NOMO-1 treated with dmso at 0.1 percent for 144 hours (cell line): ENCODE data around the gene ABO.
"Not testable (repeated sequence)": the region's sequence is repeated elsewhere in the genome, so short reads cannot be mapped to it uniquely, and the experiment has no call there.

ENCODE experiments used
- DNase-seq: peaks from one replicate; lab custom pipeline; 2025; ENCODE audit not compliant: unreplicated experiment; lab: John Stamatoyannopoulos, UW

ABO gene

DNA sequence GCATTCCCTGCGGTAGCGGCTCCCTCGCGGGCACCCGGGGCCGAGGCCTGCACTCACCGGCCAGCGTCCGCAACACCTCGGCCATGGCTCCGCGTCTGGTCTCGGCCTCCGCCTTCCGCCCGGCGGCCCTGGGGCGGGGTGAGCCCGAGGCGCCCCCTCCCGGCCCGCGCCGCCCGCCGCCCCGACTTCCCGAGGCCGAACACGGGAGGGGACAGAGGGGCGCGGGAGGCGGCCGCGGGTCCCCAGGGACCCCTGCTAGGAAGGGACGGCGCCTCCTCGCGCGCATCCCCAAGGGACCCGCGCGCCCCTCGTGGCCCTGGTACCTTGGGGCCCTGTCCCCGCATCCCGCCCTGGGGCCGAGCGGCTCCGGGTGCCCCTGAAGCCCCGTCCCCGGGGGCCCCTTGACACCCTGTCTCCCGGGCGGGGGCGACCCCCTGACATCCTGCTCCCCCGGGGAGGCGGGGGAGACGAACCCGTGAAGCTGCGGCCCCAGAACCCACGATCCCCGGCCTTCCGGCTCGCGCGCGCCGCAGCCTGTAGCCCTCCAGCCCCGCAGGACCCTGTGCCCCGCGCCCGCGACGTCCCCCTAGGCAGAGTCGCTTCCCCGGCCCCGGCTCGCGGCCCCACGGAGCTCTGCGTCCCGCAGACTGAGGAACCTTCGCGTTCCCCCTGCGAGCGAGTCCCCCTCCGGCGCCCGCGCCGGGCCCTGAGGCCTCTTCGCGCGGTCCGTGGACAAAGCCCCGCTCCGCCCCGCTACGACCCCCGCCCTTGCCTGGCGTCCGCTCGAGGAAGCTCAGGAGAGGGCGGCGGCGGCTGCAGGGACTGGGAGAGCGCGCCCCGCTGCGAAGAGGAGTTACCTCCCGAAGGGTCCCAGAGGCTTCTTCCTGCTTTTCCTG is at the start of gene ABO:
Gene ABO, minus strand, starts transcription at position 97 of the 896 bp plus-strand sequence.
- DNase-seq, result no peak

DNA sequence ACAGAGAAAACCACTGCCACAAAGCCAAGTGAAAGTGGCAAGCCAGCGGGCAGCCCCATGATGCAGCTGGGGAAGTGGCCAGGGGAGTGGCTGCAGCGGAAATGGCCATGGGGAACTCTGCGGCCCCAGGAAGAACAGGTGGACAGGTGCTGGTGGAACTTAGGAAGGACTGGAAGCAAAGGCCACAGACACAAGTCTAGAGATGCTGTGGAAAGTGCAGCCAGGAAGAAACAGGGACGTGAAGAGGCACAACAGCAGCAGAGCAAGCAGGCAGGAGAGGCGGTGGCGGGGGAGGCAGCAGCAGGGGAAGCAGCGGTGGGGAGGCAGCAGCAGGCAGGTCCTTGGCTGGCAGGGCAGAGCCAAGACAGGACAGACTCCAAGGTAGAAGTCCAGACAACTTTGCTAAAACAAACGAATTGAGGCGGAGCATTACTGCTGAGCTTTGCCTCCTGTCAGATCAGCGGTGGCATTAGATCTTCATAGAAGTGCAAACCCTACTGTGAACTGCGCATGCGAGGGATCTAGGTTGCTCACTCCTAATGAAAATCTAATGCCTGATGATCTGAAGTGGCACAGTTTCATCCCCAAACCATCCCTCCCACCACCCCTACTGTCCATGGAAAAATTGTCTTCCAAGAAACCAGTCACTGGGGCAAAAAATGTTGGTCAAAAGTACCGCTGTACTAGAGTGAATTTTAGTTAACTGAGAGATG is 49.1 kb upstream of the ABO start:
- DNase-seq, result no peak

DNA sequence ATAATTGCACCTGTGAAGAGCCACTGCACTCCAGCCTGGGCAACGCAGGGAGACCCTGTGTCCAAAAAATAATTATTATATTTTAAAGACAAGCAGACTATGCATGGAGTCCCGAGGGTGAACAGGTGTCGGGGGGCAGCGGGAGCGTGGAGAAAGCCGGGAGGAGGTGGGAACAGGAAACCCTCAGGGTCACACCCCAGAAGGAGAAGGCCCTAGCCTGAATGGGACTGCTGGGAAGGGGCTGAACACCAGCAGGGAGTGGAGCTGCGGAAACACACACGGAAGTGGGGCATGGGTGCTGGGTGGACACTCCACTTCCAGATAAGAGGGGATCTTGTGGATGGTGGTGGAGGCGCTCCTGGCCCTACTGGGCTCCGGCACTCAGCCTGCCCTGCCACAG is 48.2 kb upstream of the ABO start:
- DNase-seq, result no peak

DNA sequence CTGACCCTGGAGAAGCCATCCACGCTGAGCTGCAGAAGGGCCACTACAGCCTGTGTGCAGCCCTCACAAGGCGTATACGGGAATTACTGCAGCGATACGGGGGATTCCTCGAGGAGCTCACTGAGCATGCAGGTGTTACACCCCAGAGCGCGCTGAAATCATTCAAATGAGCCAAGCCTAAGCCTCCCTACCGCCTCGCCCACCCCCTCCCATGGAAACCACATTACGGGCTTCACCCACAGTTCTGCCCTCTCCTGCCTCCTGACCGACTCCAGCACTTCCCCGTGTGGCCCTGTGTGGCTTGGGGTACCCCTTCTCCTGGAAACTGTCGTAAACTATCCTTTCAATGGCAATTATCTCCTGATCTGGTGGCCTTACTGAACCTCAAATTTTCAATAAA is 47.7 kb upstream of the ABO start:
- DNase-seq, result no peak

DNA sequence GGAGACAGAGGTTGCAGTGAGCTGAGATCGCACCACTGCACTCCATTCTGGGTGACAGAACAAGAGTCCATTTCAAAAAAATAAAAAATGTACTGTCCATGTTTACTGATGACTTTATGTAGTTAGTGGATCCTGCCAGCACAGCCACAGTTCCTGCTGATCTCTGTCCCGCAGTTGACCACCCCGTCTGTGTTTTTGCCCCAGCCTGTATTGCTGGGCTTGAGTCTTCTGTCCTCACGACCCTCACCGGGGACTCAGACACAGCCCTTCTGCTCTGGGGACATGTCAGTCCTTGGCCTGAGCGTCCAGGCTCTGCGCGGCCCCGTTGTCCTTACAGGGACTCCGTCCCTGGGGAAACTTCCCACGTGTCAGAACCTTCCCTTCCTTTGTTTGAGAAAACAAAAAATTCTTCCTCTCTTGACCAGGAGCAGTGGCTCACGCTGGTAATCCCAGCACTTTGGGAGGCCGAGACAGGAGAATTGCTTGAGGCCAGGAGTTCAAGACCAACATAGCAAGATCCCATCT is 46.5 kb upstream of the ABO start:
- DNase-seq, result no peak

DNA sequence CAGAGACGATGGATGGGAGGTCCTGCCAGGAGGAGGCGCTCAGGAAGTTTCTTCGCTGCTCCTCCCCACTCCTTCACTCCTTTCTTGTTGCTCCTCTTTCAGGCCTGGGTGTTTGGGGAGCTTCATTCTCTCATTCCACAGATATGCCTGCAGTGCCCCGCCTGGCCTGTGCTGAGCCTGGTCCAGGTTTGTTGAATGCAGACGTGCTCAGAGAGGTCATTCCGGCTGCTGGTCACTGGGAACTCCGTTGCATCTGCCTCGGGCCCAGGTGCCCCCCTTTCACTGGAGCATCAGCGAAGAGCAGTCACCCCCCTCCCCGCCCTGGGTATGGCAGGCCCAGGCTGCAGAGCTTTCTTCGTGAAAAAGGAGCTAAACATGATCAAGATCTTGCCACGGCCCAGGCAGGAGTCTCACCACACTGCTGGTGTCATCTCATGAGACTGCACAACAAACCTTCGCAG is 45.5 kb upstream of the ABO start:
- DNase-seq, result no peak

DNA sequence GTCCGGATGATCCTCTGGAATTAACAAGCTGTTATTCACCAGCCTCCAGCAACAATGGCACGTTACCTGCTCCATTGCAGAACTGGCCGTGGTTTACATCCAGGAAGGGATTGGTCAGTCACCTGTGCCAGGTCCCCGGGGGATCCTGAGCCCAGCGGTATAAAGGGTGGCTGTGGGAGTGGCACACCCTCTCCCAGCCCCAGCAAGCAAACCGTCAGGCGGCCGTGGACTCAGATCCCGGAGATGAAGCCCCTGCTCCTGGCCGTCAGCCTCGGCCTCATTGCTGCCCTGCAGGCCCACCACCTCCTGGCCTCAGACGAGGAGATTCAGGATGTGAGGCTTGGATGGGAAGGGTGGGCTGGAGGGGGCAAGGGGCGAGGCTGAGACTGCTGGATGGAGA is 42.5 kb upstream of the ABO start:
- not testable (repeated sequence) for DNase-seq

DNA sequence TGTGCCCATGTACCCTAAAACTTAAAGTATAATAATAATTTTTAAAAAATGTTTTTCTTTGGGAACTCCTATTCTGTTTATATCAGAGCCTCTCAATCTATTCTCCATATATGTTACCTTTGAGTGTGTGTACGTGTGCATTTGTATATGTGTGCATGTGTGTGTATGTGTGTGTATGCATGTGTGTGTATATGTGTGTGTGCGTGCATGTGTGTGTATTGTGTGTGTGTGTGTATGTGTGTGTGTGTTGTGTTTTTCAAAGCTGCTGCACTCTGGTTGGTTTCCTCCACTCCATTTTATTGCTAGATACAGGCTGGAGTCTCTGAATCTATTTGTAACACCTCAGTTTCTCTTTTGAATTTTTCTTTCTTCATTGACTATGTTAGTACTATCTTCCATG is 41.0 kb upstream of the ABO start:
- no peak for DNase-seq

DNA sequence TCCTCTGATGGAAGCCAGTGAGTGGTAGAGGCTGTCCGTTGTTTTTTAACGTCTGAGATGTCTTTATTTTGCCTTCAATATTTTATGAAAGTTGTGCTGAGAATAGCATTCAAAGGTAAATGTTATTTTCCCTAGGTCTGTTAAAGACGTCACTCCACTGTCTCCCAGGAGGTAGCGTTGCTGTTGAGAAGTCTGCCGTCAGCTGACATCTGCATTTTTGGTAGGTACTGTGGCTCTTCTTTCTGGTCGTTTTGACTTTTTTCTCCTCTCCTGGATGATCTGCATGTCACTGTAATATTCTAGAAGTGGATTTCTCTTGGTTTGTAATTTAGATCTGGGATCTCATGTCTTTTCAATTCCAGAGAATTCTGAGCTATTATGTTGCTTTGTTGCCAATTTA is 34.6 kb upstream of the ABO start:
- DNase-seq, result no peak

DNA sequence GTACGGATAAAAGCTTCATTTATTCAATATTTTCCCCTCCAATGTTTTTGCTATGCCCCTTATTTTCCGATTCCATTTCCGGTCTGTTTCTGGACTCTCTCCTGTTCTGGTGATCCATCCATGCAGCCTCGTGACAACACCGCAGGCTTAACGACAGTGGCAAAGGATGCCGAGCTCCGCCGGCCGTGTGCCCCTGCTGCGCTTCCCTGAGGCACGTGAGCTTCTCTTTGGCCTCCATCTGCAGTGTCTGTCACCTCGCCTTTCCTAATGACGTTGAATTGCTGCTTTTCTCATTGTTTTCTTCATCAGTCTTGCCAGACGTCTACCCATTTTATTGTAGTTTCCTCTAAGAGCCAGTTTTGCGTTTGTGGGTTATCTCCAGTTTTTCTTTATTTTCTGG is 32.3 kb upstream of the ABO start:
- no peak for DNase-seq

DNA sequence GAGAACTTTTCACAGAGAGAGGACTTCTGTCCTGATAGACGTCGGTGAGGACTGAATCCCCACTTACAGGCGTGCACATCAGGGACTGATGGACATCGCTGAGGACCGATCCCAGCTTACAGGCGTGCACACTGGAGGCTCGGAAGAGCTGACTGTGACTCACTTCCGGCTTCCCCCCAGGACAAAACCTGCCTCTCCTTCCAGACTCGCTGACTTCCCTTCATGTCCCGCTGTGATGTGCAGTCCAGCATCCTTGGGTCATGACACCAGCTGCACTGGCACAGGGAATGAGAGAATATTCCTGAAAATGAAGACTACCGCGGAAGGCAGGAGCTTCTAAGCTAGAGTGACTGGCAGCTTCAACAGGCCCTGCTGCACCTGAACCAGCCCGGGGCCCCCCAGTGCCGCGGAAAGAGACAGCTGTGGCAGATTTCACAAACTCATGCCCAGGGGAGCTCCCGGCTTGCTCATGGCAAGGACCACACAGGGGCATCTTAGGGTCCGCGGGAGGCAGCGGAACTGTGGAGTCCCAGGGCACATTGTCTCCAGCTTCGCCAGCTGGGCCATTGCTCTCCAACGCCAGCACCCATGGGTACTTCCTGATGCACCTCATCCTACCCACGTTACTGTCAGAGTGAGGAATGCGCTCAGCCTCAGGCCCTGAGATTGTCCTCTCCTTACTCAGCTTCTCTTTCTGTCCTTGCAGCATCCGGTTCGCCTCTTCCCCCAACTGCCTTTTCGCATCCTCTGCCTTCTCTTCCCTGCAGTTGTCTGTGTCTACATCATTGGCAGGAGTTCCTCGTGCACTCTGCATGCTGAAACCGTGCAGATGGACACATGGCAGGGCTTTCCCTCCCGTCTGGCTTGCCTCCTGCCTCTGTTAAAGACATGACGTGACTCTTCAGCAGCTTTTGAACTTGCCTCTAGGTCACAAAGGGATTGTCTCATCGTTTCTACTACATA is 31.5 kb upstream of the ABO start:
- no peak for DNase-seq

DNA sequence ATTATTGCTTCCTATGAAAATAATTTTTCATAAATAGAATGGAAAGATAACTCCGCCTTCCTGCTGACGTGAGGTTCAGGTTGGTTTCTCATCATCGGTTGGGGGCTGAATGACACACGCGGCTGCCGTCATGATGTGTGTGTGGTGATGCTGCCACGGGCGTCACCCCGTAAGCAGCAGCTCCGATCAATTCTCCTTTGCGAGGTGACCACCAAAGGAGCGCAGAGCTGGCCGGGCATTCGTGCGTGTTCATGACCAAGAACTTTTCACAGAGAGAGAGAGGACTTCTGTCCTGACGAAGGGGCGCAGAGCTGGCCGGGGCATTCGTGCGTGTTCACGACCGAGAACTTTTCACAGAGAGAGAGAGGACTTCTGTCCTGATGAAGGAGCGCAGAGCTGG is 30.7 kb upstream of the ABO start:
- DNase-seq, result no peak

DNA sequence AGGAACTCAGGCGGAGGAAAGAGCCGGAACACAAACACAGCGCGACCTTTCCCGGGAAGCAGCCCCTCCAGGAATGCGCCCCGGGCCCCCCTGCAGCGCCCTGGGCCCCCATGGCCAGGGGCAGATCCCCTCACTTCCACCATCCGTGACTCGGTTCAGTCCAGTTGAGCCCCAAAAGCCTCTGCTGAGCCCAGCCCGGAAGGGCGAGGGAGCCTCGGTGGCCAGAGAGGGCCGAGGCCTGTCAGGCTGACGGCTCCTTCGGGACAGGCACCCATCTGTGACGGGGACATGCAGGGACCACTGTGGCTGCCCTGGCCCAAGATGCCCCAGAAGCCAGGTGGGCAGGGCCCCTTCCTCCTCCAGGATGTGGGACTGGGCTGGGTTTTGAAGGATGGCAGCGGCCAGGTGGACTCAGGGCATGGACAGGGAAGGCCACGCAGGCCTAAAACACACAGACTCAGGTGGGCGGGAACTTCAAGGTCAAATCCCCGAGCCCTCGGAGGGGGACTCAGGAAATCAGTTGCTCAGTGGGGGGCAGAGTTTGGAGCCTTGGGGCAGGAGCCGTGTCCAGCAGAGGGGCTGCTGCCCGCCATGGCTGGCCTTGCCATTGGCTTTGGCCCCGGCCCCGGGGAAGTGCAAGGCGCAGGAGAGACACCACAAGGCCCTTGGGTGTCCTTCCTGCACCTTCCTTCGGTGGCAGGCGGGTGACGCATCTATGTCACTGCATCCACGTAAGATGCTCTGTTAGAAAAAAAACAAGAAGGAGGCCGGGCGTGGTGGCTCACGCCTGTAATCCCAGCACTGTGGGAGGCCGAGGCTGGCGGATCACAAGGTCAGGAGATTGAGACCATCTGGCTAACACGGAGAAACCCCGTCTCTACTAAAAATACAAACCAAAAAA is 29.7 kb upstream of the ABO start:
- no peak for DNase-seq

DNA sequence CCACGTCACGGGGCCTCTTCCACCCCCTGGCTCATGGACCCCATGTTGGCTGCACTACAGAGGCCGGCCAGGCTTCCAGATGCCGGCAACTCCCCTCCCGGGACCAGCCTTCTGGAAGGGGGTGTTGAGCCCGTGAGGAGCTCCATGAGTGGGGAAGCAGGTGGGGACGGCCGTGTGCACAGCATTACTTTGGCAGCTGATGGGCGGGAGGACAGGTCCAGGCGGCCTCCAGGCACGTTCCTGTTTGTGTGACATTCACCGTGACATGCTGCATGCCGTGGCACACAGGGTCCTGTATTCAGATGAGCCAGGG is 29.1 kb upstream of the ABO start:
- no peak for DNase-seq

DNA sequence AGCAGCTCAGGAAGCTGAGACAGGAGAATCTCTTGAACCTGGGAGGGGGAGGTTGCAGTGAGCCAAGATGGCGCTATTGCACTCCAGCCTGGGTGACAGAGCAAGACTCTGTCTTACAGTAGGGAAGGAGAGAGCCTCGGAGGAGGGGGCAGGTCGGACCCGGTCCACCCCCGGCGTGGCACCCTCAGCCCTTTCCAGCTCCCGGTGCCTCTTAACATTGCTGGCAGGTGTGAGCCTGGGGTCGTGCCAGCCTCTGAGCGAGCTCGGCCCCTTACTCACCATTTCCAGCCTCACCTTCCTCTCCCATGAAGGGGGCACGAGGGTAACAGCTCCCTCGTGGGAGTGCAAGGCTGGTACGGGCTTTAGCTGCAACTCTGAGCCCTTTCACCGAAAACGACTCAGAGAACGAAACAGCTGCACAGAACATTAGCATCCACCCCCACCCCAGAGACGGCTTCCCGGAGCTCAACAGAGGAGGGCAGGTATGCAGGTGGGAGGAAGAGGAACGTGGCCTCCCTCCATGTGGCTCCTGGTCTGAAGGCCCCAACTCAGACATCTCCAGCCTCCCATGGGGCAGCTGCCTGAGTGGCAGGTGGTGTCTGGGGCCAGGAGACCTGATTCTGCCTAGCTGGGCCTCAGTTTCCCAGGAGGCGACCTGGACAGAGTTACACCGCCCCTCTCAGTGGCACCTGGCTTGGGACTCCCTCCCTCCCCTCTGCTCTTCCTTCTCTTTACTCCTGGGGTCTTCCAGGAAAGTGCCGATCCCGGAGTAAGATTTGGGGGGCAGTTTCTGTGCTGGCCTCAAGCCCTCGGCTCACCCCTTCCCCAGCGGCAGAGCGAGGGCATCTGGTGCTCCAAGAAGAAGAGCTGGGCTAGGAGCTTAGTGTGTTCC is 28.5 kb upstream of the ABO start:
- no peak for DNase-seq

DNA sequence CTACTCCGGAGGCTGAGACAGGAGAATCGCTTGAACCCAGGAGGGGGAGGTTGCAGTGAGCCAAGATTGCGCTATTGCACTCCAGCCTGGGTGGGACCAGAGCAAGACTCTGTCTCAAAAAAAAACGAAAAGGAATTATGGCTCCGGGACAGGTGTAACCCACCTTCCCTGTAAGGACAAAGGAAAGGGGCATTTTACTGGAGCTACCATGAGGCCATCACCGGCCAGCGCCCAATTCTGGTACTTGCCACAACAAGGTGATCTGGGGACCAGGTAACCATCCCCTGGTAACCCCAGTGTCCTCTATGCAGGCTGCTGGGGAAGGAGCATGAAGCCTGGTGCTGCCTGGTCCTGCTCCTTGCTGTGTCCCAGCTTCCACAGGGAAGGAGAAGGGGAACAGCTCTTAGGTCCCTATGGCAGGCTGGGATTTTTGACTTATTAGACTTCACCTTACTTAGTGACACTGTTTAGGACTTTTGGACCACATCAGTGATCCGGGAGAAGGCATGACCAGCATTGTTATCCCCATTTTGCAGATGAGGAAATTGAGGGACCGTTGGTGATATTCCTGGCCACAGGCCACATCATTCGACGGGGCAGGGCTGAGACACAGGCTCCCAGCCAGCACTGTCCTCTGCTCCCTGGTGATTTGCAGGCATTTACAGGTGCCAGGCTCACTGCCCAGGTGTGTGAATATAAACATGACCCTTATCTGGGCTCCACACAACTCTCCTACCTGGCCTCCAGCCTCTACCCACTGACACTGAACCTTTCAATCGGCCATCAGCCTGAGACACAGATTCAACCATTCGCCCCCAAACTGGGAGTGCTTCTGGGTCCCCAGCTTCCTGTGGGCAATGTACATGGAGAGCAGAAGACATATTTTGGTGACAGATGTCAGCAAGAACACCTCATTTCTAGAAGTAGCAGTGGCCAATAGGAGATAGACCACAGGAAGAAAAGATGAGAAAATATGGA is 26.5 kb upstream of the ABO start:
- no peak for DNase-seq

DNA sequence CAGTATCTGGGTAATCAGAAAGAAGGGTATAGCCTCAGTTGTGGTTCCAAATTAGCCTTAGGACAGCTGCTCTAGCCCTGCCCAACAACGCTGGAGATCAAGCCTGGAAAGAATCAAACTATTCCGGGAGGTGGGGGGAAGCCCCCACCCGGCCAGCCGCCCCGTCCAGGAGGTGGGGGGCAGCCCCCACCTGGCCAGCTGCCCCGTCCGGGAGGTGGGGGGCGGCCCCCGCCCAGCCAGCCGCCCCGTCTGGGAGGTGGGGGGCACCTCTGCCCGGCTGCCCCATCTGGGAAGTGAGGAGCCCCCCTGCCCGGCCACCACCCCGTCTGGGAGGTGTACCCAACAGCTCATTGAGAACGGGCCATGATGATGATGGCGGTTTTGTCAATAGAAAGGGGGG is 25.0 kb upstream of the ABO start:
- DNase-seq, result not testable (repeated sequence)

DNA sequence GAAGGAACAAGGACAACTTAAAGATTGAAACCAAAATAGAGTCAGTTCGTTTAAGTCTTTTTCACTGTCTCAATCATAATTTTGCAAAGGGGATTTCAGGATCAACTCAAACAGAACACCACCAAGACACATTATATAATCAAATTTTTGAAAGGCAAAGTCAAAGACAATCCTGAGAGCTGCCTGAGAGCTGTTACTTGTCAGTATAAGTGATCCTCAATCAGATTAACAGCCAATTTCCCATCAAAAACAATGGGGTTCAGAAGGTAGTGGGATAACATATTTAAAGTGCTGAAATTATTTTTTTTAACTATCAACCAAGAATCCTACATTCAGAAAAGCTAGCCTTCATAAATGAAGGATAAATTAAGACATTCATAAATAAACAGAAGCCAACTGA is 19.3 kb upstream of the ABO start:
- DNase-seq, result no peak
